HG03565 (cell line): ENCODE results near the gene LCP1.
"Not testable (repeated sequence)": the region's sequence is repeated elsewhere in the genome, so short reads cannot be mapped to it uniquely, and the experiment has no call there.

Experiments used
- ATAC-seq: cut with Tn5 transposase; IDR thresholded peaks from one replicate; pipeline ENCODE4 v1.9.1; 2021; ENCODE audit warnings: mild to moderate bottlenecking, moderate library complexity; ENCODE audit not compliant: unreplicated experiment

Gene LCP1

DNA sequence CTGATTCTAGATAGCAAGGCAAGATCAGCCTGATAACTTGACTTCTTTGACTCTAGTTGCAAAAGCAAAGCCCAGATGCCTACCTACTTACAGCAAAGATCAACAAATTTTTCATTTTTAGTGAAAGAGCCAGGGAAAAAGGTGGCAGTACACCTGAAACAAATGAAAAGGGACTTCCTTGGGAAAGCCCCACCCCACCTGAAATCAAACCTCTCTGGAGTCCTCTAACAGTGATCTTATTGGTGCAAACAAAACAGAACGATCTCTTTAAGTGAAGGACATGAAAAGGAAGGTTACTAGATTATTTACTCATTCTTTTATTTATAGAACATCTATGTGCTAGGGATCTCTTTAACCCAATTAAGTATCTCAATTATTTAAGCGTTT, 507 bp upstream of the LCP1 start:
- ATAC-seq, result peak; percentile 1

DNA sequence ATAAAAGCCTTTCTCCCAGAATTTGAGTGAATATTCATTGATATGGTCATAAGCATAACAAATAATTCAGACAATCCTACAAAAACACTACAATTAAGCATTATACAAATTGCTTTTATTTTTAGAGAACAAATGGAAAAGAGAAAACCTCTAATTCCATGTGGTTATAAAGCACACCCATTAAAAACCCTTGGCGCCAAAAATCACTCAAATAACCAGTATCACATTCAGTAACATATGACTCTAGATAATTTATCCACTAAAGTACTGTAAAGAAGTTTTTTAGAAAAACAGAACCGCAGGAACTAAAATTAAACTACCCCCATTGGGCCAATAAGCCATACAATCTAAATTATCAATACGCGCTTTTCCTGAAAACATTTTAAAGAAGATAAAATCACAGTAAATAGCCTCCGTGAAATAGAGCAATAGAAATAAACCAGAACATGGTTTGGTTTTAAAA, 569 bp downstream of the LCP1 start:
- no peak for ATAC-seq

DNA sequence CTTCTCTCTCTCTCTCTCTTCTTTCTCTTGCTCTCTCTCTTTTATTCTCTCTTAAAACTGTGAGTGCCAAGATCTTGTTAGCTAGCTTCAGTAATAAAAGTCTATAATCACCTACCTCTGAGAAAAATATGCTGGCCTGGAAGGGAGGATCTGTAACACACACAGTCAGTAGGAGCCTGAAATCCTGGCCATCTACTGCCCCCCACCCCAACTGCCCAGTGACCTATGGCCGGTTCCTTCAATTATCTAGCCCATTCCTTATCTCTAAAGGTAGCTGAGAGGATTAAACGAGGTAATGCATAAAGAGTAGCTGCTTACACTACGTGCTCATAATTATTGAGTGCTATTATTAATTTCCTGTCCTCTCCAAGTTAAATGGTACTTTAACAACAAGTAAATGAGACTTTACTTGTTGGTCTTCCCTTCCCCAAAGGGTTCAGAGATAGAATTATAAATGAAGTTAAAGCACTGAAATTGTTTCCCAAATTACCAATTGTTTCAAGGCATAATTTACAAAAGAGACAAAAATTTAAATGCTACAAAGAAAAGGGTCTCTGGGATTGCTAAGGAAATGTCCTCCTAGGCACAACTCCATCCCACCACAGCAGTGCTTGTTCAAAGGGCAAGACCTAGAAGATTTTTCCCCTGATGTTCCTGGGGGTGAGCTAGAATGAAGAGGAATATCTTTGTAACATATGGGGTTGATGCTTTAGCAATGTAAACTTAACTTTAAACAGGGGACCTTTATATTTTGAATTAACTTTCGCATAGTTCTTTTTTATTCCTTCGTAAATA, 1.8 kb downstream of the LCP1 start:
- no peak for ATAC-seq

DNA sequence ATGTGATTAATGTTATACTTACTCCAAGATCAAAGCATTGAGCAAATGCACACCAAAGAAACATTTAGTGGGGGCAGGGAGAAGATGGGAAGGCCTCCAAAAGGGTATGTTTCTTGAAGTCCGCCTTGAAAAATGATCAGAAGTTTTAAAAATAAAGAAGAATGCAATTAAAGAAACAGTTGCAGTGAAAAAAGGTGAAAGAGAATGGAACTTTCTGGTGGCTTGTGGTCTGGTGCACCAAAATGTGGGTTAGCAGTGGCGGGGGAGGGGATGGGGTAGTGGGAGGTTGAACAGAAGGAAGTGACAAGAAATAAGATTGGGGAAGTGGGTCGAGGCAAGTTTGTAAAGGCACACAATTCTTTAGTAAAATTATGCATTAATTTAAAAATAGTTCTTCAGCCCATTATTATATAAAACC, 2.5 kb downstream of the LCP1 start:
- ATAC-seq, result no peak

DNA sequence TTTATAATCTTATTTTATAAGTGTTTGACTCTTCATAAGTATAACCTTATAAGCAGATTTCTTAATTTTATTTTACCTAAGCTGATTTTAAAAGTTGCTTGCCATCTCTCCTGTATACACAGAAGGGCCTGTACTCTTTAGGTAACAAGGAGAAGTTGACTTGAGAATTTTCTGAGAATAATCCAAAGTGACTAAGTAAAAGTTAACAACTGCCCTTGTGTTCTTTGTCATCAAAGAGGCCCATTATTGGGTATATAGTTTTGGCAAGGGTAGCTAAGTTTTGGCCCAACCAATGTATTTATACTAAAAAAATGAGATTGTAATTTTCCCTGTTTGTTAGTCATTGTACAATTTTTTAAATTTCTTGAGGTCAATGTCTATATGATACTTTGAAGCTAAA, 3.2 kb downstream of the LCP1 start:
- no peak for ATAC-seq

DNA sequence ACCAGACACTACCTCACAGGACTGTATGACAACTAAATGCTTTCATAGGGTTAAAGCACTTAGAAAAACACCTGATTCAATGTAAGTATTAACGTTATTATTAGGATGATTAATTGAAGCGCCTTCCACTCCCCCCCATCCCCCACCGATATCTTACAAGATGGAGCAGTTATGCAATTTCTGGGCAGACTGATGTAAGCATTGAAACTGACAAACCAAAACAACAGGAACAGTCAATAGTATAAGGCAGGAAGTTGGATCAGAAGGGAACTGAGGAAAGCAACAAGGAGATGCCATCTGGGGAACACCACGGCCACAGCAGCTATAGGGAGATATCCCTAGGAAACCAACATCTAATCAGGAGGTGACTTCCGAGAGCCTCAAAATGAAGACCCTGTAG, 3.8 kb downstream of the LCP1 start:
- ATAC-seq, result no peak

DNA sequence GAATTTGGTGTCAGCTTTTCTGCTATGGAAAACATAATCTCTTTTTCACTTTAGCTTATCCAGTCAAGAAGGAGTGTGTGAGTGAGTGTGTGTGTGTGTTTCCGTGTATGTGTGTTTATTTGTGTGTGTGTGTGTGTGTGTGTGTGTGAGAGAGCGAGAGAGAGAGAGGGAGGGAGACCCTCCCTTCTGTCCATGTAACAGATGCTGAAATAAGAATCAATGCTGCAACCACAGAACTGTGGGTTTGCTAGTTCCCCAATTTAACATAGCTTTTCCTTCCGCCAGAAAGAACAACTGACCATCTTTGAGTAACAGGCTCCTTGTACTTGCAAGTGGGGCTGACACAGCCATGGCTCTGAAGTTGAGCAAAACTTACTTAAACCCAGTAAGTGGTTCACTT, 5.2 kb downstream of the LCP1 start:
- peak; percentile 40 for ATAC-seq

DNA sequence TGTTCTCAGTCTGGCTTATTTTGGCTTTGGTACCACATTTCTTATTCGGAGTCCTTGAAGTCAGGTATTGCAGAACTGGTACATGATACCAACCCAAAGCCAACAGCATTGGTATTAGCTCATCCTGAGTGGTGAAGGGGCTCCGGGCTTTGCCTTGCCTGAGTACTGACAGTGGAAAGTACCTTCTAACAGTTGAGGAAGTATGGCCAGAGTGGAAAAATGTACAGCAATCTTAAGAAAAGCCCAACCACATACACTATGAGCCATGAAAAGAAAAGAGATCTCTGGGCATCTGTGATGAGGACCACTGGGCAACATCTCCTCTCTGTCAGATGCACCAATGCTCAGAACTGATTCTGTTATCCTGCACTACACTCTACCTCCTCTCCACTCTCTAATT, 8.3 kb downstream of the LCP1 start:
- ATAC-seq, result no peak

DNA sequence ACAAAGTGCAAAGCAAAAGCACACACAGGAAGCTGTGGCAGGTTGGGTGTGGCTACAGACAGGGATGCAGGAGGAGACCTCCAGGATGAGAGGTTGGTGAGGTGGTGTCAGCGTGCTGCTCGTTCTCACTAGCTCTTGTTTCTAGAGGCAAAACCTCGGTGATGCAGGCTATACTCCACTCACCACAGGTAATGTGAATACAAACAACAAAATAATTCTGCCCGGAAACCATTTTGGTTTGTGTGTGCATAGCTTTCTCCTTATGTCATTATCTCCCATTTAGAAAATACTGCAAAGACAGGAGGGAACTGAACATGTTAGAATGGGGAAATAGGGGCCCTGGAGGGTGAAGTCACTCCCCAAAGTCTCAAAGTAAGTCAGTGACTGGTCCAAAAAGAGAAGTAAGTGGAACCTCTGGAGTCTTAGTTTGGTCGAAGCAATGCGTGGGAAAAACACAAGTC, 9.4 kb downstream of the LCP1 start:
- no peak for ATAC-seq

DNA sequence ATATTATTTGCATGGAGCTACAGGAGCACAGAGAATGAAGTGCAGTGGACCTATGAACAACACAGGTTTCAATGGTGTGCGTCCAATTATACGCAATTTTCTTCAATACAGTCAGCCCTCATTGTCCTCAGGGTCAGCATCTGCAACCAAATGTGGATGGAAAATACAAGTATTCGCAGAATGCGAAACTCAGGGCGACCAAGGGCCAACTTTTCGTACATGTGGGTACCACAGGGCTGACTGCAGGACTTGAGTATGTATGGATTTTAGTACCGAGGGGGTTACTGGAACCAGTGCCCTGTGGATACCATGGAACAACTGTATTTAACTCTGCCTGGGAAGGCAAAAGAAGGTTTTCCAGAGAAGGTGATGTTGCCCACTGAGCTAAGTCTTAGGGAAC, 10.2 kb downstream of the LCP1 start:
- ATAC-seq, result no peak

DNA sequence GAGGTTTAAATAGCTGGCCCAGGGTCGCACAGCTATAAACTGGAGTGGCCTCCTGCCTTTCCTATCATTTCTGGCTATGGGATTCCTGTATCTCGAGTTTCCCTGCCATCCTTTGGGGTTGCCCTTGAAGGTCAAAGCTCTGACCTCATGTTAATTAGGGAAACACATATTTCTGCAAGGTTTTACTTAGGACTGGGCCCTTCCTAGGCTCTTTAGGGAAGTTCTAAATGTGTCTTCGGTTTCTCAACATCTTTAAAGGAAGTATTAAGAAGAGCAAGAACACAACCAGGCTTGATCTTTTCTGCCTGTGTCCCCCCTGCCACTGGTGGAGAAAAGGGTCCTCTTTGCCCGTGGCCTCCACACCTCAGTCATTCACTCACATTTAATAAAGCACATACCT, 10.8 kb downstream of the LCP1 start:
- ATAC-seq, result no peak

DNA sequence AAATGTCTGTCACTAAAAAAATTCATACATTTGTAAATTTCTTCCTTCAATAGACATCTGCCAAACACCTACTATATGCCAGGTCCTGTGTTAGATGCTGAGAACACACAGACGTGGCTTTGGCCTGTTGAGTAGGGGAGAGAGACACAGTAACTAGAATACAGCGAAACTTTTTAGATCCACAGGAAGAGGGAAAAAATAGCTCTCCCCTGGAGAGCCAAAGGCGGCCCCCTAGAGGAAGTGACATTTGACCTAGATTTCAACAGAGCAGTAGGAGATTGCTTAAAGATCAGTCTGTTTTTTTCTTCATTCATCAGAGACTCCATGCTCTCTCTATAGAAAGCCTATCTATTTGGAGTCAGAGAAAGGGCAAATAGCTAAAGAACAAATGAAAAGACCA, 11.3 kb downstream of the LCP1 start:
- ATAC-seq, result no peak

DNA sequence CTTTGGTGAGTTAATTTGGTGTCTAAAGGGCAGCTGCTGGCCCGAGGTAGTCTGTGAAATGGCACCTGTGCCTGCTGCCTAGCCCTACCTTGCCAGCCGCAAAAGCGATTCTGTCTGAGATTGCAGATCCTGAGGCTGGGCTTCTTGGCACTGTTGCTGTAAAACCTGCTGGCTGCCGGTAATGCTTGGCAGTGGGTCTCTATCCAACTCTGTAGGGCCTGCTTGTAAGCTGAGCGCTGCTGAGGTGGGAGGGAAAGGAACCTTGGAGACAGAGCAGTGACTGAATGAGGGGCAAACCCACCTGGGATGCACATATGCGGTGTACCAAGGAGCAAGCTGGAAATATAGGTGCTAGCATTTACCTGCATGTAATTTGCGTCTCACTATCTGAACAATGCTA, 11.7 kb downstream of the LCP1 start:
- ATAC-seq, result no peak

DNA sequence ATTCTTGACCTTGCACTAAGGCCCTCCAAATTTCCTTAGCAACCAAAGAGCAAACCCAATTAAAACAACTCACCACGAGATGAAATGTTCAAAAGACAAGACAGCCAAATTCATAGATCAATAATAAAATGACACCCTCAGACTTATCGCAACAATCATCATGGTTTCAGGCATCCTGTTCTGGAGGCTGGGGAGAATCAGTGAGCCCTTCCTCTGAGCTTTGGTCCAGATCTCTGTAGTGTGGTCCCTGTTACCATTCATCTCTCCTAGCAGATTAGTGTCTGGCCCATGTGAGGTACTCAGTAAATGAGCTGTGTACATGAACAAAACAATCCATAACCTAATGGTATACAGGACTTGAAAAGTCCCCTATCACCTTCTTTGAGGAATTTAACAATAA, 12.2 kb downstream of the LCP1 start:
- no peak for ATAC-seq

DNA sequence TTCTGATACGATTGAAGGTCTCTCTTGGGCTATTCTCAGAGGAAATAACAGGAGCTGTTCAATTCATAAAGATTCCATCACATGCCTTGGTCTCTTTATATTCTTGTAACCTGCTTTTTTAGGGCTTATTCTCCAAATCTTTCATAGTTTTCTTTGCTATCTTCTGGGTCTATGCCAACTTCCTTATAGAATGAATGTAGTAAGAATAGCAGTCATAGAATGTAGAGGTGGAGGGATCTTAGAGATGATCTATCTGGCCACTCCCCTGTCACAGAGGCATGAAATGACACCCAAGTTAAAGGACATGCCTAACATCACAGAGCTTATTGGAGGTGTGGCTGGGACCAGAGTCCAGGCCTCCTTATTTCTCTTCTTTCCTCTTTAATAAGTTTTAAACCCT, 13.2 kb downstream of the LCP1 start:
- no peak for ATAC-seq

DNA sequence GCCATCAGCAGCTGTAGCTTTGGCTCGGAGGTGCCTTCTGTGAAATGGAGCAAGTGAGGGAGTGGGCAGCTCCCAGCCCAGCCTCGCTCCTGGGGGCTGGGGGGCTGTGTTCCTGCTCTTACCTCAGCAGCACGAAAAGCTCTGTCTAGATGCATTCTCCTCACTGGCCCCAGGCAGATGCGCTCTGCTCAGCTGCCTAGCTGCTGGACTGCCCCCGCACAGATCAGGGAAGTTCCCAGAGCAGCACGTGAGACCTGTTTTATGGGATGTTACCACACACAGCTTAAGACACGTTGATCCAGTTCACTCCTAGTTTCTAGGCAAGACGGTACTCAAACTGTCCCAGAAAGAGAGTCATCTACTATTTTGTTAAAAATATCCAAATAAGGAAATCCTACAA, 13.6 kb downstream of the LCP1 start:
- ATAC-seq, result peak; percentile 27

DNA sequence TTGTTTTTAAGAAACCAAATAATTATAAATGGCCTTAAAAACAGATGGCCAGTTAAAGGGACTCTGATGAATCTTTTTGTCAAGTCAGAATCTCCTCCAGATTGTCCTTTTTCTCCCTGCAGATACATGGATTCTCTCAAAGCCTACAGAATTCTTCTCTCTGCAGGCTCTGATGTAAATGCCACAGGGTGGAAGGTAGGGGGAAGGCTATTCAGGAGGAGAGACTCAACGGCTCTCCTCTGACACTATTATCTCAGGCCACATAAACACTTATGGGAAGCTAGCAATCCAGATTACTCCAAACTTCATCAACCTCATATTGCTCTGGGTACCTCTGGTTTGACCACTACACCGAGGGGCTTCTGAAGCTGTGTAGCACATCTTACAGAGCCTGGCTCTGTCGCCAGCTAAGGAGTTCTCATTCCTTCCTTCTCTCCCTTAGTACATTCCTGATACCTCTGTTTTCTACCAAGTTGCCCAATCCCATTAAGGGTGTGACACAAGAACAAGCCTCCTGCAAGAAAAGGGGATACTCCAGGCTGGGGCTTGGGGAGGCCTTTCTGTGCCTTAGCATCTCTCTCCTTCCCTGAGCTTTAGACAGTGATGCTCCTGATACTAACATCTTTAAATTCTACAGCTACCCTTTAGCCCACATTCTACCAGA, 14.9 kb downstream of the LCP1 start:
- ATAC-seq, result no peak

DNA sequence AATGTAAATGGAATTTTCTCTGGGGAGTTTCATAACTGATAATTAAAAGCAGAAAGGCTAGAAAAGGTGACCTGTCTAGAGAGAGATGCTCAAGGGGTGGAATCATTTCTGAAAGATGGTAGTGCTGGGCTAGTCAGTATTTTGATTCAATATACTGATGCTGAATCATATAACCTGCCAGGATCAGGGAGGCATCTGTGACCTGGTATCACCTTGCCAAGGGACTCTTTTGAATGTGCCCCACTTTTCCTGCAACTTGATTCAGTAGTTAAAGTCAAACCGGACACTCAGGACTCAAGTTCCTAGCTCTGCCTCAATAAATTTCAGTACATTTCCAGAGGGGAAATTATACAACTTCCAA, 15.8 kb downstream of the LCP1 start:
- no peak for ATAC-seq

DNA sequence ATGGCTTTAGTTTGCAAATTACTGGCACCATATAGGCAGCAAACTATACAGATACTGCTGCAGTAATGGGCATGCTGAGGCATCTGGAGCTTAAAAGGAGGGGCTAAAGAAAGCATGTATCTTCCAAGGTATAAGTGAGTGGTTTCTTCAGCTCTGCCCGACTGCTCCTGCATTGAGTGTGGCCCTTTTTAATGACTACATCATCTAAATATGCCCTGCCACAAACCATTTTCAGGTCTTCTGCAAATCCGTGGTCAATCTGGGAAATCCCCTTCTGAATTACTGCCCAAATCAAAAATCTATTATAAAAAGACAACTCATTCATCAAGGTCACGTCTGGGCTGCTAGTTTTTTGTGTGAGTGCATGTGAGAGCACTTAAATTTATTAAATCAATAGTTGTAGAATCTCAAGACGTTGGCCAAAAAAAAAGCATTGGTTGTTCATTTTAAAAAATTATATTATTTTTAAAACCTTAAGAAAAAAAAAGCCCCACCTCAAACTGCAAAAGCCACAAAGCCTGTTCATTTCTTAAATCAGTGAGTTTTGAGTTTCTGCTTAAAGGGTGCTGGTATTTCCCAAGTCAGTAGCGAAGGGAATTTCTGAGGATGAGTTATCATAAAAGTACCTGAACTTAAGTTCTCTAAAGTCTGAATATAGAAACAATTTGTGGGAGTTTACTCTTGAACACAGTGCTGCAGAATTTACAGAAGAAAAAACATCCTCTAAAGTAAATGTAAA, 16.3 kb downstream of the LCP1 start:
- peak; percentile 42 for ATAC-seq

DNA sequence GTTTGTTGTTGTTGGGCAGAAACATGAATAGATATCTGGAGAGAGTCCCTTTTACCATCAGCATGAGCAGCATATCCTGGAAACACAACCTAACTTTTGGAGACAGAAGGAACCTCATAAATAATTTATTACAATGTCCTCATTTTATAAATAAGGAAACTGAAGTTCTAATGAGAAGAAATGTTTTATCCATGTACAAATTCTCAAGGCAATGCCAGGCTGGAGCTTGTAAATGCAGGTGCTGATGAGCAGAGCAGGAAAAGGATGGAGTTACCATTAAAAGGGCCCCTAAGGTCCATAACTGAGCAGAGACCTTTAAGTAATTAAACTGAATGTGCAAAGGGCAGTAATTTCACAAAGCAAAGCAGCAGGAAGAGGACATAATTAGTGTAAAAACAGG, 17.3 kb downstream of the LCP1 start:
- ATAC-seq, result no peak

DNA sequence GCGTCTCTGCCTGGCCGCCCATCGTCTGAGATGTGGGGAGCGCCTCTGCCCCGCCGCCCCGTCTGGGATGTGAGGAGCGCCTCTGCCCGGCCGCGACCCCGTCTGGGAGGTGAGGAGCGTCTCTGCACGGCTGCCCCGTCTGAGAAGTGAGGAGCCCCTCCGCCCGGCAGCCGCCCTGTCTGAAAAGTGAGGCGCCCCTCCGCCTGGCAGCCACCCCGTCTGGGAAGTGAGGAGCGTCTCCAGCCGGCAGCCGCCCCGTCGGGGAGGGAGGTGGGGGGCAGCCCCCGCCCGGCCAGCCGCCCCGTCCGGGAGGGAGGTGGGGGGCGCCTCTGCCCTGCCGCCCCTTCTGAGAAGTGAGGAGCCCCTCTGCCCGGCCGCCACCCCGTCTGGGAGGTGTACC, 19.2 kb downstream of the LCP1 start:
- ATAC-seq, result not testable (repeated sequence)
